Fibroblast of skin of abdomen (primary cell): ENCODE results near the gene ARHGDIB.

ENCODE experiments used
- DNase-seq: peaks from one replicate; pipeline ENCODE4 v3.0.0-alpha.2; 2013

ARHGDIB gene

GRCh38 chr12:14956024-14956891 lies 5.1 kb downstream of the ARHGDIB start:
- no peak for DNase-seq

GRCh38 chr12:14954269-14954668 lies 7.1 kb downstream of the ARHGDIB start:
- DNase-seq = no peak

- no peak for DNase-seq
Measured at GRCh38 chr12:14953752-14954151, 7.6 kb downstream of the ARHGDIB start.

- DNase-seq = peak; percentile 86
Measured at GRCh38 chr12:14952299-14952921, 9.0 kb downstream of the ARHGDIB start.

GRCh38 chr12:14951851-14952250 lies 9.6 kb downstream of the ARHGDIB start:
- no peak for DNase-seq

GRCh38 chr12:14950982-14951746 lies 10.2 kb downstream of the ARHGDIB start:
- no peak for DNase-seq

GRCh38 chr12:14950421-14950820 lies 11.0 kb downstream of the ARHGDIB start:
- DNase-seq = no peak

- DNase-seq = no peak
Measured at GRCh38 chr12:14949631-14950030, 11.8 kb downstream of the ARHGDIB start.

- peak; percentile 92 for DNase-seq
Measured at GRCh38 chr12:14948672-14949071, 12.7 kb downstream of the ARHGDIB start.

GRCh38 chr12:14946861-14947260 lies 14.5 kb downstream of the ARHGDIB start:
- DNase-seq = no peak

- DNase-seq = no peak
Measured at GRCh38 chr12:14946162-14946561, 15.2 kb downstream of the ARHGDIB start.

GRCh38 chr12:14942196-14942931 lies 19.0 kb downstream of the ARHGDIB start:
- DNase-seq = no peak

- DNase-seq = no peak
Measured at GRCh38 chr12:14941369-14941768, 20.0 kb downstream of the ARHGDIB start.

GRCh38 chr12:14938301-14938700 lies 23.1 kb downstream of the ARHGDIB start, which contains the start of gene ERP27:
Gene ERP27, minus strand, starts transcription at chr12:14938537. Its CDS starts 29 bp downstream, at chr12:14938508.
- DNase-seq = no peak

GRCh38 chr12:14937689-14938088 lies 23.7 kb downstream of the ARHGDIB start:
- DNase-seq = no peak

GRCh38 chr12:14937014-14937413 lies 24.4 kb downstream of the ARHGDIB start:
- DNase-seq = no peak

GRCh38 chr12:14936224-14936861 lies 25.1 kb downstream of the ARHGDIB start:
- no peak for DNase-seq

GRCh38 chr12:14935031-14935430 lies 26.4 kb downstream of the ARHGDIB start:
- no peak for DNase-seq

- no peak for DNase-seq
Measured at GRCh38 chr12:14934511-14934910, 26.9 kb downstream of the ARHGDIB start.

GRCh38 chr12:14931791-14932560 lies 29.4 kb downstream of the ARHGDIB start:
- no peak for DNase-seq

- no peak for DNase-seq
Measured at GRCh38 chr12:14931359-14931758, 30.0 kb downstream of the ARHGDIB start.
